Endothelial cell of umbilical vein (primary cell): ENCODE results near the gene ACP4.

Source experiments
- CTCF ChIP-seq, 2 donors: IDR thresholded peaks; 1 replicate in 1 of 2; 2 replicates in 1 of 2; pipeline ENCODE4 v1.5.1; 2011; ENCODE audit warnings: low read length in 2 of 2, mild to moderate bottlenecking in 2 of 2, moderate library complexity in 2 of 2, control low read depth in 1 of 2, inconsistent platforms in 1 of 2, low read depth in 1 of 2; ENCODE audit not compliant: insufficient read depth in 1 of 2; ENCODE audit errors: extremely low read depth in 1 of 2
- GATA2 ChIP-seq: IDR thresholded peaks from 2 replicates; pipeline ENCODE4 v1.7.0; 2011; ENCODE audit warnings: low read depth, mild to moderate bottlenecking, moderate library complexity, mixed read lengths, low read length; ENCODE audit not compliant: insufficient read length, insufficient read depth
- JUN ChIP-seq: IDR thresholded peaks from 2 replicates; pipeline ENCODE4 v1.6.1; 2011; ENCODE audit warnings: borderline replicate concordance, low read depth; ENCODE audit not compliant: insufficient read length, insufficient read depth
- POLR2A ChIP-seq: IDR thresholded peaks from 2 replicates; pipeline ENCODE4 v1.6.1; 2012; ENCODE audit warnings: low read depth, mild to moderate bottlenecking, control low read depth, low read length

- no peak for TF ChIP-seq JUN
- no peak for TF ChIP-seq CTCF (IDR thresholded peaks at IDR 0.05; ENCODE audit: extremely low read depth in 1 of 2, insufficient read depth in 1 of 2, low read depth in 1 of 2, low read length in 2 of 2)
- no peak for TF ChIP-seq GATA2
- no peak for TF ChIP-seq POLR2A
These were observed 53.5 kb downstream of the ACP4 start for GRCh38 chr19:50843701-50844221.
